Activated CD4-positive, alpha-beta memory T cell treated with anti-CD3 and anti-CD28 coated beads, Interleukin-2, amount 10 ng/mL, durations not matched to agents 7 days and 5 days (primary cell): ENCODE data around the gene TGFA. TPM values are rescaled to one million over a fixed set of nuclear protein-coding genes. Genes with fewer than 3 reads are reported as not detected.
A peak's percentile ranks its signal among the peaks of the same experiment; 100 is the strongest.

Experiments used
- CTCF ChIA-PET: fragments of 350-600 bp; sonication (Branson Sonifier 250); formaldehyde crosslinking; loops from one replicate; lab custom pipeline; 2021; ENCODE audit warnings: antibody characterized with exemption, inconsistent platforms; lab: Charles Lee
- POLR2A ChIA-PET: fragments of 350-600 bp; sonication (Branson Sonifier 250); formaldehyde crosslinking; loops from one replicate; lab custom pipeline; 2021; ENCODE audit warnings: antibody characterized with exemption; lab: Charles Lee
- DNase-seq: peaks from one replicate; pipeline ENCODE4 v3.0.0-alpha.2; 2020
- H3K27ac Mint-ChIP-seq: one replicate; pipeline ENCODE4 v1.8.0; 2021; ENCODE audit warnings: mild to moderate bottlenecking, mixed read lengths
- H3K27me3 Mint-ChIP-seq: one replicate; pipeline ENCODE4 v1.8.0; 2021; ENCODE audit warnings: mixed read lengths
- H3K36me3 Mint-ChIP-seq: one replicate; pipeline ENCODE4 v1.8.0; 2021; ENCODE audit warnings: low read depth, mixed read lengths
- H3K4me1 Mint-ChIP-seq: one replicate; pipeline ENCODE4 v1.8.0; 2021; ENCODE audit warnings: mixed read lengths
- H3K4me3 Mint-ChIP-seq: one replicate; pipeline ENCODE4 v1.8.0; 2021; ENCODE audit warnings: mild to moderate bottlenecking, mixed read lengths
- H3K9me3 Mint-ChIP-seq: one replicate; pipeline ENCODE4 v1.8.0; 2021; ENCODE audit warnings: mixed read lengths
- total RNA-seq, 2 experiments: library from RNA; stranded (reverse); gene quantifications; one replicate each; pipeline ENCODE4 v1.2.3, GENCODE V29; 2021

Gene TGFA
- total RNA-seq, 2 experiments from 2014 or later, result not detected

DNA sequence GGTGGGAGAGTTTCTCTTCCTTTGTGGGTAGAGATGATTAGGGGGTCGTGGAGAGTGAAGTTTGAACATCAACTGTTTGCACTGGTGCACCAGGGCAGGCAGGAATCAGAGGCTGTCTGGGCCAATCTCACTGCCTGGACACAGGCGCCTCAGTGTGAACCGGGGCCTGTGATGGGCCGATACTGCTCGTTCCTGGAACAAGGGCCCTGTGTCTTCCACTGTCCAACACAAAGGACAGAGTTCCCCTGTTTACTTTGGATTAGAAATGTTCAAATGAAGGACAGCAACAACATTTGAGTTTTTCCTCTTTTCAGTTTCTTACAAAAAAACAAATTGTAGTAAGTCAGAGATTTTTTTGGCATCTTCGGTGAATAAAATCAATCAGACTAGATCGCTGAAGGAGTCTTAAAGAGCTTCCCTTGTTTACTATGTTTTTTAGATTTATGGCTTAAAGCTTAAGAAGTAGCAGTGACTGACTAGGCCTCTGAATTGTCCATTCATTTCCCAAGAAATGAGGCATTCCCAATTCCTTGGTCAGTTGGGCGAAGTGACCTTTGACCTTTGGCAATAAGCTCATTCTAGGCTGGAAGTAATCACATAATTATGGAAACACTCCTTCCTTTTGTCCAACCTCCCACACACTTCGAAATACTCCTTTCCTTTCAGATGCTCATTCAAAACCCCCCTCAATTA, 11.6 kb upstream of the TGFA start:
- POLR2A ChIA-PET, result no interaction called here
- no peak for DNase-seq
- Mint-ChIP-seq H3K27me3 (peaks cover 7% of the 10 kb centered on the region), H3K9me3 (no peaks in the 10 kb centered on the region), H3K4me1 (no peaks in the 10 kb centered on the region), H3K4me3 (no peak overlapping the region), H3K27ac (no peak overlapping the region), H3K36me3 (no peaks in the 10 kb centered on the region)
- CTCF ChIA-PET, result interaction anchor here (0.7 kb wide), 1 partner anchor 222 kb away, joined by 3 read pairs; no protein-coding TSS in a partner anchor

DNA sequence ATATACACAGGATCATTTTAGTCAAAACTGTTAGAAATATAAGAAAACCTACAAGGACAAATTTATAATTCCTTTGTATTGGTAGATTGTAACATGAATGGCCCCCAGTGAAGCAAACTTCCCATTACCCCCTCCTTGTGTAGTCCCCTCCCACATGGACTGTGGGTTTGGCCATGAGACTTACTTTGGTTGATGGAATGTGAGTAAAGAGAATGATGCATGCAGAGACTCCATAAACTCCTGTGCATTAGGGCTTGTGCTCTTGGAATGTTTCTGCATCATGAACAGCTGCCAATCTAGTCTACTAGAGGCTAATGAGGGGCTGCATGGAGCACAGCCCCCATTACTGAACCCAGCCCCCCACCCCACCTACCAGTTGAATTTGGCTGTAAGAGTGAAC, 8.3 kb upstream of the TGFA start:
- ChIA-PET CTCF (no interaction called here), POLR2A (no interaction called here)
- Mint-ChIP-seq H3K4me1 (no peaks in the 10 kb centered on the region), H3K27me3 (peaks cover 24% of the 10 kb centered on the region), H3K9me3 (no peaks in the 10 kb centered on the region), H3K36me3 (no peaks in the 10 kb centered on the region), H3K4me3 (no peak overlapping the region), H3K27ac (no peak overlapping the region)
- DNase-seq, result no peak

DNA sequence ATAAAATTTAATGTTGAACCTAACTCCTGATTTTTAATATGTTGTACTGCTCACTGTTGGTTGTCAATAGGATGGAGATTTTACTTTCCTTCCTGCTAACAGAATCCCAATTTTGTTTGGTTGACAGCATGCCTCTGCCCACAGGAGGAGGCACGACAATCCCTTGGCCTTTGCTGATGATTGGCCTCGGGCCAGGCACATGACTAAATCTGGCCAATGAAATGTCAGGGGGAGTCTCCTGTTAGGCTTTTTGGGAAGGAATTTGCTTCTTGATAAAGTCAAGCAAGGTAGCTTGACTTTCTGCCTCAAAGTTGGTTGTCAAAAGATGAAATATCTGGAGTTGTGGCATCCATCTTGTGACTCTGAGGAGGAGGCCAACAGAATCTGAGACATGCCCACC, 6.8 kb upstream of the TGFA start:
- CTCF ChIA-PET, result no interaction called here
- POLR2A ChIA-PET, result no interaction called here

DNA sequence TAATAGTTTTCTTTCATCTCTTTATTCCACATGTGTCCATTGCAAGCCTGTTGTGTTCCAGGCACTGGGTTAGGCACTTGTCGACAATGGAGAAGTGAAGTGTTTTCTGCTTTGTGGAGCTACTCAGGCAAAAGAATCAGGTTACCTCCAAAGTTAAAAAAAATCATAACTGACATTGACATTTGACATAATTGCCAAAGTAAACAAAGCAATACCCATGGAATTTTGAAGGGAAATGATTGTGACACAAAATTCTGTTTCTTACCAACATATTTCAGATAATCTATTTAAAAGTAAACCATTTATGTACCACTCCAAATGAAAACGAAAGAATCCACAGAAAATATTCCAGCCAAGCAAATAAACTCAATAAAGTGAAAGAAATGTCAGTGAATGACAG, 6.4 kb upstream of the TGFA start:
- H3K36me3 Mint-ChIP-seq, result no peaks in the 10 kb centered on the region
- DNase-seq, result no peak
- POLR2A ChIA-PET, result no interaction called here
- H3K9me3 Mint-ChIP-seq, result no peaks in the 10 kb centered on the region
- CTCF ChIA-PET, result no interaction called here
- no peak overlapping the region for H3K27ac Mint-ChIP-seq
- H3K4me1 Mint-ChIP-seq, result peaks cover under 1% of the 10 kb centered on the region
- no peak overlapping the region for H3K4me3 Mint-ChIP-seq
- peaks cover 30% of the 10 kb centered on the region for H3K27me3 Mint-ChIP-seq

More for the DNA sequence above, 6.8 kb upstream of the TGFA start:
- peaks cover 30% of the 10 kb centered on the region for H3K27me3 Mint-ChIP-seq
- no peak overlapping the region for H3K27ac Mint-ChIP-seq
- no peak for DNase-seq
- H3K4me3 Mint-ChIP-seq, result no peak overlapping the region
- H3K9me3 Mint-ChIP-seq, result no peaks in the 10 kb centered on the region
- no peaks in the 10 kb centered on the region for H3K4me1 Mint-ChIP-seq
- H3K36me3 Mint-ChIP-seq, result no peaks in the 10 kb centered on the region

DNA sequence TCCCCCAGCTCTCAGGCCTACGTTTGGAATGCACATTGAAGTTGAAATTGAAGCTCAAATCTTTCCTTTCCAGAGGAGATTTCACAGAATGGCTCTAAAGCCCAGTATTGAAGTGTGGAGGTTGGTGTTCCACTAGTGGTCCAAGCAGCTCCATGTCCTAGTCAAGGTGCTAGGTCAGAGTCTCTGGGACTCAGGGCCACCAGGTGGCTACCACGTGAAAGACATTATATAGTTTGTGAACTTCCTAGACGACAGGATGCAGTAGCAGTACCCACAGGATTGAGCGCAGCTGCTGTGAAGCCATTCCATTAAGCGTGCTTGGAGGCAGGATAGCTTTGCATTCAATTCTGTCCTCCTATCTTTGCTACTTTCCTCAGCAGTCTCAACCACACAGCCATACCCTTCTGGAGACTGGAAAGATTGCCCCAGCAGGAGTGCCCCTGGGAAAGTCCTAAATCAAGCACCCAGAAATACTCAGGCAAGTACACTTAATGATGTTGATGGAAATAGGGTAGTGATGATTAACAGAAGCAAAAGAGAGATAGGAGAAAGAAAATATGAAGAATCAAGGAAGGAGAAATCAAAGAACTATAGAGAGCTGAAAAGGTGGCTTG, 4.7 kb upstream of the TGFA start:
- ChIA-PET CTCF (interaction anchor here (0.7 to 2.0 kb wide), 3 partner anchors 217 to 255 kb away, joined by 3 to 5 read pairs (median 3); no protein-coding TSS in a partner anchor), POLR2A (no interaction called here)
- Mint-ChIP-seq H3K27ac (no peak overlapping the region), H3K4me3 (no peak overlapping the region), H3K27me3 (peaks cover 42% of the 10 kb centered on the region), H3K9me3 (no peaks in the 10 kb centered on the region), H3K36me3 (no peaks in the 10 kb centered on the region), H3K4me1 (peaks cover 9% of the 10 kb centered on the region)
- no peak for DNase-seq

DNA sequence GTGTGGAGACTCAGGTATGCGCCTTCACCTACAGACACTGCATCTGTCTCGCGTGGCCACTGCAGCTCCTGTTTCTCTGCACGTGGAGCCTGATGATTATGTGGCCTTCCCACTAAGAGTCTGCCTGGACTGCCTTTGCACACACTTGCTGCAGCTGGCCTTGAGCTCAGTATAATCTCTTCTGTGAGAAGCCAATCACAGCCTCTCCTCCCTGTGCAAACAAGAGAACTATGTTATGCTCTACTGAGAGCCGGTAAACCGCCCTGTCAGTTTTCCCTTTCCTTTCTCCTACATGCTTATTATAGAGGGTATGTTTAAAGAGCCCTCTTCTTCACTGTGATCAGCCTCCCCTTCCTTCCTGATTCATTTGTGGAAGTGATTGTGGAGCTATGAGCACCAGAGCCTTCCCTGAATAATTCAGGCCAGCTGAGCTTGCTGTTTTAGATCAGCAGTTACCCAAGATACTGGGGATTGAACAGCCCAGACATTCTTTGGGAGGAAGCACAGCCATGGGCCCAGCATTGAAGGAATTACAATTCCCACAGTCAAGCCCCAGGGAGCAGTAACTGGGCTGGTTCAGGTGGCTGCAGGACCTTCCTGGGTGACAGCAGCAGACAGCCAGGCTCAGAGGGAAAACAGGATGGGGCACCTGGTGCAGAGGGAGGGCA, 3.7 kb upstream of the TGFA start:
- no peaks in the 10 kb centered on the region for H3K36me3 Mint-ChIP-seq
- DNase-seq, result no peak
- CTCF ChIA-PET, result interaction anchor here (0.7 to 2.0 kb wide), 2 partner anchors 252 to 254 kb away, joined by 3 to 5 read pairs; no protein-coding TSS in a partner anchor
- H3K9me3 Mint-ChIP-seq, result no peaks in the 10 kb centered on the region
- no peak overlapping the region for H3K4me3 Mint-ChIP-seq
- POLR2A ChIA-PET, result no interaction called here
- H3K27ac Mint-ChIP-seq, result no peak overlapping the region
- H3K4me1 Mint-ChIP-seq, result peaks cover 19% of the 10 kb centered on the region
- peaks cover 52% of the 10 kb centered on the region for H3K27me3 Mint-ChIP-seq

DNA sequence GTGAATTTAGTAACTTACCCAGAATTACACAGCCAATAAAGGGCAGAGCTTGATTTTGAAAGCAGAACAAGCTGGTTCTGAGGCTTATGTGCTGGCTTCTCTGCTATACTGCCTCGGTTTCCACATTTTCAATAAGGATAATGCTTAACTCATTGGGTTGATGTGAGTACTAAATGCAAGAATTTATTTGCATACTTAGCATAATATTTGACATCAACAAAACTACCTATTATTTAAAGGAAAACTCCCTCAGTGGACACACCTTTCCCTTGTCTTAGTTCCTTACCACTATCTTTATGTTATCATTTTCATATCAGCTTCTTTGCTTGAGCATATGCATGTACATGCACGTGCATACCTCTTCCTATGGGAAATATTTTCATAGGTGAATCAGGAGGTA, 3.0 kb upstream of the TGFA start:
- Mint-ChIP-seq H3K27ac (no peak overlapping the region), H3K27me3 (peaks cover 56% of the 10 kb centered on the region), H3K9me3 (no peaks in the 10 kb centered on the region), H3K36me3 (no peaks in the 10 kb centered on the region), H3K4me1 (peaks cover 21% of the 10 kb centered on the region), H3K4me3 (no peak overlapping the region)
- no peak for DNase-seq
- ChIA-PET CTCF (no interaction called here), POLR2A (no interaction called here)

DNA sequence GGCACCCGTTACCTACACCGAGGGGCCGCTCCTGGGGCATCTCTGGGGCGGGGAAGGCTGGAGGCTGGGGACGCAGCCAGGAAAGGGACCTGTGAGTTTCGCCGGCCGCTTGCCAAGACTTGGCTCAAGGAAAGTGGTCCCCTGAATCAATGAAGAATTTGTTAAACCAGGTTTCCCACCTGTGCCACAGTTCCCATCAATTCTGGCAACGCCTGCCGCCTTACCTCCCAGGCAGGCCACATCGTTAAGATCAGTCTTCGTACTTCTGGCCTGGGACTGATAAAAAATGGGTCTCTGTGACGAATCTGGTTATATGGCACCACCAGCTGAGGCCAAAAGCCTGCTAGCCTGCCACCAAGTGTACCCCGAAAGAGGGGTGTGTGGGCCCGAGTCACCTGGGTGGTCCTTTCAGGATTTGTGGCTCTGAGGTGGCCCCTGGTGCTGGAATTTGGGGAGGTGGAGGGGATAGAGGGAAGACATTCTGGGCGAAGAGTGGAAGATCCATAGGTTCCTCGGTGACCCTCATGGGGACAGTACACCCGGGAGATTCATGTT, 789 bp upstream of the TGFA start:
- Mint-ChIP-seq H3K4me3 (peak overlapping the region; percentile 64), H3K36me3 (no peaks in the 10 kb centered on the region), H3K4me1 (peaks cover 21% of the 10 kb centered on the region), H3K27me3 (peaks cover 68% of the 10 kb centered on the region), H3K9me3 (no peaks in the 10 kb centered on the region), H3K27ac (no peak overlapping the region)
- CTCF ChIA-PET, result no interaction called here
- POLR2A ChIA-PET, result no interaction called here
- DNase-seq, result no peak

DNA sequence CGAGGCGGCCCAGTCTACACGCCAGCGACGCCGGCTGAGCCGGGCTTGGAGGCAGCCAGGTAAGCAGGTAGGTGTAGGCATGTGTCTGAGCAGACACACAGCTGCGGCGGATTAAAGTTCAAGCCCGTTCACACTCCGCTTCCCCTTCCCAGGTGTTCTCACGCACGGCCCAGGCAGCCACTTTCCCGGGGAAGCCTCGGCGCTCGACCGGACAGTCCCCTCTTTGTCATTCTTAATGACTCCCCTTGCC, 367 bp downstream of the TGFA start:
- no peaks in the 10 kb centered on the region for H3K36me3 Mint-ChIP-seq
- no peaks in the 10 kb centered on the region for H3K9me3 Mint-ChIP-seq
- H3K4me1 Mint-ChIP-seq, result peaks cover 21% of the 10 kb centered on the region
- ChIA-PET CTCF (interaction anchor here (1.1 to 1.6 kb wide), 2 partner anchors 9 to 17 kb away, joined by 3 read pairs; no protein-coding TSS in a partner anchor), POLR2A (no interaction called here)
- peak overlapping the region; percentile 56 for H3K4me3 Mint-ChIP-seq
- DNase-seq, result no peak
- H3K27ac Mint-ChIP-seq, result no peak overlapping the region
- peaks cover 63% of the 10 kb centered on the region for H3K27me3 Mint-ChIP-seq

DNA sequence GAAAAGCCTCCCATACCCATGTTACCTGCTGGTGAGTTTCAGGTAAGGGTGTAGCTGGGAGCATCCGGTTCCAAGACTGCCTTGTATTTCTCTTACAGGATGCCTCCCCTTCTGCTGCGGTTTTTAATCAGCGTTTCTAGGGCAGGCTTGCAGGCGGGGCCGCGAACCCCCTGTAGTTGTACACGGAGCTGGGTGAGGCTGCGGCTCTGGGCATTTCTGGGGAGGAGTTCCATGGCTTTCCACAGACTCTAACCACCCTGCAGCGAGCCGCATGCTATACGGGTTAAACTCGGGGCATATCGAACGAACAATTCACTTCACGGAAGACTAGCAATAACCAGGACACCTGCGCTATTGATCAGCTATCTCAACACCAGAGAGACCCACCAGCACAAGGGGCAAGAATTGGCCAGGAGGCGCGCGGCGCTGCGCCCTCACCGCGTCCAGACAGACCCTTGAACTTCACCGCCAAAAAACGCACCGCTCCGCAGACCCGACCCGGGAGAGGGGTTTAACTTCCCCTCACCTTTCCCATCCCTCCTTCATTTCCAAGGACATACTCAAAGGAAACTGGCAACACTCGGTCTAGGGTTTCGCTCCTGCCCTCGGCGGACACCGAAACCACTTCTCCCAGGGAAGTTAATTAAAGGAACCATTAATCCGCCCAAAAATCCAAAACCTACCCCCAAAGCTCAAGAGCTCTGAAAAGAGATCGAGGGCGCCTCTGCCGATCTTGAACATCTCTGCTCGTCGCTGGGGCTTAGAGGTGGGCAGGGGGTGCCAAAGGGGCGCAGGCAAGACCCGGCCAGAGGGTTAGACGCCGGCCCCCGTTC, 909 bp downstream of the TGFA start:
- DNase-seq, result no peak
- H3K27me3 Mint-ChIP-seq, result peaks cover 63% of the 10 kb centered on the region
- no peak overlapping the region for H3K27ac Mint-ChIP-seq
- peaks cover 21% of the 10 kb centered on the region for H3K4me1 Mint-ChIP-seq
- H3K9me3 Mint-ChIP-seq, result no peaks in the 10 kb centered on the region
- H3K4me3 Mint-ChIP-seq, result peak overlapping the region; percentile 56
- ChIA-PET CTCF (interaction anchor here (1.1 to 1.6 kb wide), 2 partner anchors 9 to 17 kb away, joined by 3 read pairs; no protein-coding TSS in a partner anchor), POLR2A (no interaction called here)
- H3K36me3 Mint-ChIP-seq, result no peaks in the 10 kb centered on the region

DNA sequence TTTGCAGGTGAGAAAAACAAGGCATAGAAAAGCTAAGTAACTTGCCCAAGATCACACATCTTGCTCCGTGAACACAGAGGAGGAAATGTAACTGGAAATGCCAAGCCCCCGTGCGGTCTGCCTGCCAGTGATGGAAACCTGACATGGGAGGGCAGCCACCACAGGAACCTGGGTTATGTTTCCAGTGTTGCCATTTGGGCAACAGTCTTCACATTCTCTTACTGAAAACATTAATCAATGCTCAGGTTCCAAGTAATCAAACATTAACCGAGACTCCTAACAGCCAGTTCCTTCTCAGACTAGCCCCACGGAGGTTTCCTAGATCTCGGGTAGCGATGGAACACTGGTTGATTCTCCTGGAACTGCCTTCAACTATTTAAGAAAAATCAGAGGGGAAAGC, 2.5 kb downstream of the TGFA start:
- Mint-ChIP-seq H3K36me3 (no peaks in the 10 kb centered on the region), H3K27ac (no peak overlapping the region), H3K9me3 (no peaks in the 10 kb centered on the region), H3K4me3 (no peak overlapping the region), H3K4me1 (peaks cover 21% of the 10 kb centered on the region), H3K27me3 (peaks cover 50% of the 10 kb centered on the region)
- POLR2A ChIA-PET, result no interaction called here
- DNase-seq, result no peak
- CTCF ChIA-PET, result no interaction called here

DNA sequence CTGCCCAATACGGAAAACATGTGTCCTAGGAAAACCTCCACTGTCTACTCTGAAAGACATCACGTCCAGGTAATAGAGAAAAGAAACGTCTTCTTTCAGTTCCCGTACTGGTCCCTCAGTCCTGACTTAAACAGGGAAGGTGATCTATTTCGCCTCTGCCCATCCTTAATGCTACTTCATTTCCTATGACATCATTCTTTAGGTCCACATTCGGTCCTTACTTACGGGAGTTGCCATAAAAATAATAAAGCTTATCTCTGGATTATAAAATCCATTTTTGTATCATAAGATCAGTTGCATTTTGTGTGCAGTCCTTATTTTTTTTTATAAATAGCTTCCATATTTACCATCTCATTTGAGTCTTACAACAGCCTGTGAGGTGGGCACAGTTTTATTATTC, 3.7 kb downstream of the TGFA start:
- no peak overlapping the region for H3K4me3 Mint-ChIP-seq
- CTCF ChIA-PET, result no interaction called here

More for the DNA sequence above, 3.7 kb downstream of the TGFA start:
- POLR2A ChIA-PET, result no interaction called here
- Mint-ChIP-seq H3K9me3 (no peaks in the 10 kb centered on the region), H3K27ac (no peak overlapping the region), H3K36me3 (no peaks in the 10 kb centered on the region), H3K4me1 (peaks cover 20% of the 10 kb centered on the region), H3K27me3 (peaks cover 53% of the 10 kb centered on the region)
- DNase-seq, result no peak
